GM18868 (cell line): Measurements from ENCODE around the gene PDCD5.
"Not testable (repeated sequence)": the region's sequence is repeated elsewhere in the genome, so short reads cannot be mapped to it uniquely, and the experiment has no call there.

Experiments used
- ATAC-seq: cut with Tn5 transposase; IDR thresholded peaks from one replicate; pipeline ENCODE4 v1.9.1; 2021; ENCODE audit warnings: mild to moderate bottlenecking, moderate library complexity; ENCODE audit not compliant: unreplicated experiment

Gene PDCD5

DNA sequence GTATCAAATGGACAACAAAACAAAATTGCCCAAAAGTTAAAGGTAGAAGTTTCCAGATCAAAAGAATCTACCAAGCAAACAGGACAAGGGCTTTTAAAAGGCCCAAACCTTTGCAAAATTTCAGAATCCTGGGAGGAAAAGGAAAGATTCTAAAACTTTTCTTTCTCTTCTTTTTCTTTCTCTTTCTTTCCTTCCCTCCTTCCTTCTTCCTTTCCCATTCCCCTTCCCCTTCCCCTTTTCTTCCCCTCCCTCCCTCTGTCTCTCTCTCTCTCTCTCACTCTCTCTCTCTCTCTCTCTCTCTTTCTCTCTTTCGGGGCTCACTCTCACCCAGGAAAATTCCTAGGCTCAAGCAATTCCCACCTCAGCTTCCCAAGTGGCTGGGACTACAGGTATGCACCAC, 4.2 kb upstream of the PDCD5 start:
- no peak for ATAC-seq

DNA sequence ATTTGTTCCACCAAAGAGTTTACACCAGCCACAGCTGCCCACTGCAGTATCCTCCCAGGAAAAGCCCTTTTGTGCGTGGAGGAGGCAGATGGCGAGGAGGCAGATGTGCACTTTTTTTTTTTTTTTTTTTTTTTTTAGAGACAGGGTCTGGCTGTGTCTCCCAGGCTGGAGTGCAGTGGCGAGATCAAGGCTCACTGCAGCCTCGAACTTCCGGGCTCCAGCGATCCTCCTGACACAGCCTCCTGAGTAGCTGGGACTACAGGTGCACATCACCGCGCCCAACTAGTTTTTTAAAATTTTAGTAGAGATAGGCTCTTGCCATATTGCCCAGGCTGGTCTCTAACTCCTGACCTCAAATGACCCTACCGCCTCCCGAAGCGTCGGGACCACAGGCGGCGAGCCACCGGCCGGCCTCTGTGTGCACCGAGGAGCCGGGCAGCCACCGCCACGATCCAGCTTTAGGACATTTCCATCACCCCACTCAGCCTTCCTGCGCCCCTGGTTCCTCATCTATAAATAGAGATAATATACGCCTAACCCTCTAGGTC, 563 bp upstream of the PDCD5 start:
- ATAC-seq = peak; percentile 22

DNA sequence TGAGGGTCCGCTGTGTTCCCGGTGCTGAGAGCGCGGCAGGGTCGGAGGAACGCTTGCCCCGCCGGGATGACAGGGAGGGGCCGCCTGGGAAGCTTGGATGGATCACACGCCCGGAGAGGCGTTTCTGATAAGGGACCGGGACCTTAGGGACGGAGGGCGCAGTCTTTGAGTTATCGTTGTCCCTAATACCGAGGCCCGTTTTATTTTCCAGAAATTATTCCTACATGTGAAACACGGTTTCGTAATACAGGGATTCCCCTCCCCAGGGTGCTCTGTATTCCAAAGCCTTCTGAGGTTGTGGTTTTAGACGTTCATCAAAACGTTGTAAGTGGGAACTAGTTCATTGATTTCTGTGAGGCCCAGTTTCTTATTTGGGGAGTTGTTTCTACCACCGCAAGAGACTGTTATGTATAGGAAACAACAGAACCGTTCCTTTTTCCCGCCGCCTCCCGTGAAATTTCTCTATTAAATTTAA, 752 bp downstream of the PDCD5 start:
- ATAC-seq = no peak

DNA sequence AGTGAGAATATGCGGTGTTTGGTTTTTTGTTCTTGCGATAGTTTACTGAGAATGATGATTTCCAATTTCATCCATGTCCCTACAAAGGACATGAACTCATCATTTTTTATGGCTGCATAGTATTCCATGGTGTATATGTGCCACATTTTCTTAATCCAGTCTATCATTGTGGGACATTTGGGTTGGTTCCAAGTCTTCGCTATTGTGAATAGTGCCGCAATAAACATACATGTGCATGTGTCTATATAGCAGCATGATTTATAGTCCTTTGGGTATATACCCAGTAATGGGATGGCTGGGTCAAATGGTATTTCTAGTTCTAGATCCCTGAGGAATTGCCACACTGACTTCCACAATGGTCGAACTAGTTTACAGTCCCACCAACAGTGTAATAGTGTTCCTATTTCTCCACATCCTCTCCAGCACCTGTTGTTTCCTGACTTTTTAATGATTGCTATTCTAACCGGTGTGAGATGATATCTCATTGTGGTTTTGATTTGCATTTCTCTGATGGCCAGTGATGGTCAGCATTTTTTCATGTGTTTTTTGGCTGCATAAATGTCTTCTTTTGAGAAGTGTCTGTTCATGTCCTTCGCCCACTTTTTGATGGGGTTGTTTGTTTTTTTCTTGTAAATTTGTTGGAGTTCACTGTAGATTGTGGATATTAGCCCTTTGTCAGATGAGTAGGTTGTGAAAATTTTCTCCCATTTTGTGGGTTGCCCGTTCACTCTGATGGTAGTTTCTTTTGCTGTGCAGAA, 6.9 kb downstream of the PDCD5 start:
- not testable (repeated sequence) for ATAC-seq

DNA sequence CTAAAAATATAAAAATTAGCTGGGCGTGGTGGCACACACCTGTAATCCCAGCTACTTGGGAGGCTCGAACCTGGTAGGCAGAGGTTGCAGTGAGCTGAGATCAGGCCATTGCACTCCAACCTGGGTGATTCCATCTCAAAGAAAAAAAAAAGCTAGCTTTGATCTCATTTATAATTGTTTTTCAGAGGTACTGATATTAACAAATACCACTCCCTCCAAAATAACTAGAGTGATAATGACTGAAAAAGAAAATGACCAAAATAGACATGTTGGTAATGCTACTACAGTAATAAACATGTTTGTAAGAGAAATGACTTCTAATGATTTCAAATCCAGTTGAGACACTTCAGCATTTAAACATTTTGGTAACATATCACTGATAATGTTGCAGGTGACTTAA, 13.0 kb downstream of the PDCD5 start:
- no peak for ATAC-seq

DNA sequence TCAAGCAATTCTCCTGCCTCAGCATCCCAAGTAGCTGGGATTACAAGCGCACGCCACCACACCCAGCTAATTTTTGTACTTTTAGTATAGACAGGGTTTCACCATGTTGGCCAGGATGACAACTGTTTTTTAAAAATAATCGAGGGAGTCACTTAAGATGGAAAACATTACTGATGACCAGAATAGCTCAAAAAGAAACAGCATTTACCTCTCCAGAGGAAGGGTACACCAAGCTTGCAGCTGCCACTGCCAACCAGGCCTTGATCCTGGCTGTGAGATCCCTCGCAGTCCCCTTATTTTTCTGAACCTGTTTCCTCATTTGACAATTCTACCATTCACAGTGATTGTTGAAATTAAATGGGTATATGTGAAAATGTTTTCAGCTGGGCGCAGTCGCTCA, 14.5 kb downstream of the PDCD5 start:
- ATAC-seq = no peak

DNA sequence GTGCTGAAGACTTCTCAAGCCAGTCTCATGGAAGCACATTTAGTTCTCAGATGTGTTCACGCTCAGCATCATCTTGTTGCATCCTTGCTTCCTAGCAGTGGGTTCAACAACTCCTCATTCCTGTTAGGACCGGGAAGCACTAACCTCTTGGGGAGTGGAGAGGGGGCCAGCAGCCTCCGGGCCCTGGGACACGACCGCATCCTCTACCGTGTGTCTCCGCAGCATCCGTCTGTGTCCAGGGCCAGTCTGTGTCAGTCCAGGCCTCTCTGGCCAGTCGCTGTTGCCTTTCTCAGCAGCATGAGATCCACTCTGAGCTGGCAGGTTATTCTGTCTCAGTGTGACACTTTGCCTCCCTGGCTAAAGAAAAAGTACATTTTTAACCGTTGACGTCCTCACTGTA, 17.0 kb downstream of the PDCD5 start:
- ATAC-seq = no peak

DNA sequence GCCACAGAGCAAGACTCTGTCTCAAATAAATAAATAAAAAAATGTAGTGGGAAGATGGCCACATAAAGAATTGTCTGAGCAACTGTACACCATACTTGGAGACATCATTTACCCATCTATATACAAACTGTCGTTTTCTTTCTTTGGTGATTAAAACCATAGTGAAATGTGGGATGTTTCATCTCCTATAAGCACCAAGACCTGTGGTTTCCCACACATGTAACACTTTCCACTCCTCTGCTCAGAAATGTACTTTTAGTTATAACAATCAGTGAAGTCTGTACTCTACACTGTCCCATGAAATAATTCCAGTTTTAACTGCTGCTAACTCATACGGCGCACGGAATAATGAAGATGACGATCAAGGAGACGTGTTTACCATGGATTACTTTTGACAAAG, 18.3 kb downstream of the PDCD5 start:
- ATAC-seq = no peak

DNA sequence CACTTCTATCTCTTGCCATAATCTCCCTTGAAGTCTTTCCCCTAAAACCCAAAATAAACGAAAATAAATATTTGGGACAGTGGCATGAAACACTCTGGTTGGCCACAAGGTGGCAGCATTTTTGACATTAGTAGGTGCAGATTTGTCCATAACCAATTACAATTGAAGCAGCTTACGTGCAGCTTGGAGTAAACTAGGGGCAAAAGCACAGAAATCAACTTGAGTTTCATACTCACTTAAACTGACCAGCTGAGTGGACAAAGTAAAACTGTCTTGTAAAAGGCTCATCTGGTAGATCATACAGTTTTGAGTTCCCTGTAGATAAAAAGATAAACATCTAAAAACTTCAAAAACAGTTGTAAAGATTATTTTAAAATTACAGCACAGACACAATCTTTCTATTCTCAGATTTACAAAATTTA, 18.8 kb downstream of the PDCD5 start:
- ATAC-seq = no peak

DNA sequence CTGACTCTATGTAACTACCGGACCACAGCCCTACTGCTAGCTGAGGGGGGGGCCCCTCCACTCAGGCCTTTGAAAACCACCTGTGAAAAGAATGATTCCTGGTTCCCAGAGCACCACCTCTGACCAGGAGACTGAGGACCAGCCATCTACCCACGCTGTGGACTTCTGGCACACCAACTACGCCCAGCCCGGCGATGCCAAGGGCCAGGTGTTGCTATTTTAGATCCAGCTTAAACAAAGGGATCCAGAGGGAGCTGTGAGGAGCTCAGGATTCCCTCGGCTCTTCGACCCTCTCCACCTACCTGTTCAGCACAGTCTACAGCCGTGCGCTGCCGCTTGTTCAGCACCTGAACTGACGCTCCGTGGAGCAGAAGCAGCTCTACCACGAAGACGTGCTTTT, 23.0 kb downstream of the PDCD5 start:
- ATAC-seq = no peak

DNA sequence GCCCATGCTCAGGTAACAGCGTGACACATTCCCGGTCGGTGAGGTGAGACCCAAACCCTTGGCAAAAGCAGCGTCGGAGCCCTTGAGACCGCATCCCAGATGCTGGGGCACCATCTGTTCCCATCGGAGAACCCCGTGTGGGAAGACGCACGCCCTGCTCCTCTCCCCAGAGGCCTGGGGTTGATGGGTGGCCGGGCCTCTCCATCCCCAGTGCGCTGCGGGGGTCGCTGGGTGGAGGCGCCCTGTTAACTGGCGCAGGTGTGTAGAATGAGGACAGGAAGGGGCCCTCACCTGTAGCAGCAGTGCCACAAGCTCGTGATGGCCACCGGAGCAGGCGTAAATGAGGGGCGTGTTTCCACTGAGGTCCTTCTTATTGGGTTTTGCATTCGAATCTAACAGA, 24.6 kb downstream of the PDCD5 start:
- ATAC-seq = no peak

DNA sequence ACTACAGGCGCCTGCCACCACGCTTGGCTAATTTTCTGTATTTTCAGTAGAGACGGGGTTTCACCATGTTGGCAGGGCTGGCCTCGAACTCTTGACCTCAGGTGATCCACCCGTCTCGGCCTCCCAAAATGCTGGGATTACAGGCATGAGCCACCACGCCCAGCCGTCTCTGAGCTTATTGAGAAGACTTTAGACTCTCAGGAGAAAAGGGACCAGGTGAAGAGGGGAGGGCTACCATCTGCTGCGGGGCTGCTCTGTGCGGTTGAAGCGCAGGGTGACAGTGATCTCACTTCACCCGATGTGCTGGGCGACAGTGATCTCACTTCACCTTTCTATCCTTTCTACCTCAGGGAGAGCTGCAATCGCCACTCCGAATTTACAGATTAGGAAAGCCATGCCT, 25.3 kb downstream of the PDCD5 start:
- no peak for ATAC-seq

DNA sequence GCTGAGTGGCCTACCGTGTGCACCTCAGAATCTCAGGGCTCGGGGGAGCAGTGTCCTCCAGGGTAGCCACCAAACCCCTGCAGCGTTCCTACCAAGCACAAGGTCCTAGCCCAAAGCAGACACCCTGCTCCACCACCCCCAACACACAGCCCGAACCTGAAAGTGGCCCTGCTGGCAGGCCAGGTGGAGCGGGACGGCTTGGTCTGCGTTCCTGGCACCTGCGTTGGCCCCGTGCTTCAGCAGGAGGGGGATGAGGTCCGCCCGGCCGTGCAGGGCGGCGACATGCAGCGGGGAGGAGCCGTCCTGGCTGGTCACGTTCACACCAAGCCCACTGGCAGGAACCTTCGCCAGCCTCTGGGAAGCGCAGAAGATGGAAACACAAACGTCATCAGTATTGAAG, 26.5 kb downstream of the PDCD5 start:
- no peak for ATAC-seq

DNA sequence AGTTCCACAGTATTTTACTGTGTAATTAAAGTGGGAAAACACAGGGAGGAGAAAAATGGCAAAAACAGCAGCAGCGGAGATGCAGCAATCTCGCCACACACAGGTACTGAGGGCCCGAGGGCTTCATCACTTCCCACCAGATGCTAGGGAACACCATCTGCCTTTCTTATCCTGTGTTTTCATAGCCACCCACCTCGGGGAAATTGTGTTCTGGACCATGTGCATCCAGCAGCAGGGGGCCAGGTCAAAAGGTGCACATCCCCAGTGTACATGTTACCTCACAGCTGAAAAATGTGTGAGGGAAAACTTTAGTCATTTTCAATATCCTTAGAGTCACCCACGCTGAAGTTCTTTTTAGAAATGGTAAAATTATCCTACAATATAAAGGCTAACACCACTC, 30.2 kb downstream of the PDCD5 start:
- no peak for ATAC-seq

DNA sequence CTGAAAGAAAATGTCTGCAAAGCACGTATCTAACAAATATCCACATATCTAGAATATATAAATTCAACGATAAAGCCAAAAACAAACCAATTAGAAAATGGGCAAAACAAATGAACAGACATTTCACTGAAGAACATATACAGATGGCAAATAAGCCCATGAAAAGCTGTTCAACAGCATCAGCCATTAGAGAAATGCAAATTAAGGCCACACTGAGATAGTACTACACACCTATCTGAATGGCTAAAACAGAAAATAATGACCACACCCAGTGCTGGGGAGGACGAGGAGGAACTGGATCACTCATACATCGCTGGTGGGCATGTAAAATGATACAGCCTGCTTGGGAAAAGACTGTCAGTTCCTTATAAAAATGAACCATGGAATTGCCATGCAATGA, 32.0 kb downstream of the PDCD5 start:
- no peak for ATAC-seq

DNA sequence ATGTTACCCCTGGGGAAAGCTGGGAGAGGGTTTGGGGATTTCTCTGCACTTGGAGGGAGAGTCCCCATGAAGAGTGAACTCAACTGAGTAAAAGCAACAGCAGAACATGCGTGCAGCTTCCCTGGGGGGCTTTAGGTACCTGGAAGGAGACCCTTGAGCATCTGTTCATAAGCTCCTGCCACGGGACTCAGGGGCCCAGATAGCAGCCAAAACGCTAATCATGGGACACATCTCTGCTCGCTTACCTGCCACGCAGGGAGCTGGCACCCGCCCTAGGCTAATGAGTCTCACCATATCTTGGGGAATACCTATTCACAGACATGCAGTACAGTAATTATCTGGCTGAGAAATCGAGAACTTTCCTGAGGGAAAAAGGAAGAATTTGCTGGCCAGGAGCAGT, 33.9 kb downstream of the PDCD5 start:
- ATAC-seq = no peak

DNA sequence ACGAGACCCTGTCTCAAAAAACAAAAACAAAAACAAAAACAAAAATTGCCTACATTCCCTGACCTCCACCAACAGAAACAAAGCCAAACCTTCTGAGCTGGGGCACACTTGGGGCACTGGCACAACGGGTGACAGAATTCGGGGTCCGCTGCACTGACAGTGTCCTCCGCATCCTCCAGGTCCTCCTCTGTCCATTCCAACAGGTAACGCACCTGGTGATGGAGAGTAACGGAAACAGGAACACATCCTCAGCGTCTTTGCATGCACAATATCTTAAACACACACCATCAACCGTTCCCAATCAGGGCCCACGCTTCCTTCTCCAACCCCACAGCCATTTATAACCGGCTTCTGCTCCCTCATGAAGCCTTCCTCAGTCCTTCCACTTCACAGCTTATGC, 34.6 kb downstream of the PDCD5 start:
- ATAC-seq = no peak

DNA sequence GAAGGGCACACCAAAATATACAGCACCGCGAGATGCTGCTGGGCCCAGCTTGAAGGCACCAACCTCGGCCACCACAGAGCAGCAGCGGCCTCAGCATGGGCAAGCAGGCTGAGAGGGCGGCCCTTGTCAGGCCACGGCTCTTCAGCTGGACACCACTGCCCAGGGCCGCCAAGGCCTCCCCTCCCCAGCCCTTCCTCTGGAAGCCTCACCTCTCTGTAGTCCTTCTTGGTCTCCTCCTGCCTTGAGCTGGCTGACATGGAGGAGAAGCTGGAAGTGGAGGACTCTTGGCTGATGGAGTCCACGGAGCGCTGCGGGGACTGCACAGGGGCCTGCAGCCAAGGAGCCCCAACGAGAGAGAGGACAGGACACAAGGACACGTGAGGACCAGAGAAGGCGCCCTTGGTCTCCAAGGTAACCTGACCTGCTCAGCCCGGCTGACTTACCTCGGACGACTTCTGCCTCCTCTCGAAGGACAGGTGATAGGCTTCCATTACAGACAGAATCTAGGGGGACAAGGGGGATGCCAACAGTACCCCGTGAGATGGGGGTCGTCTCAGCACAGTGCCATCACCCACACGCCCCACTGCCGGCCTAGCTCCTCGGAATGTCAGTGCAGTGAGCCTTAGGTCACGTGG, 38.2 kb downstream of the PDCD5 start:
- no peak for ATAC-seq

DNA sequence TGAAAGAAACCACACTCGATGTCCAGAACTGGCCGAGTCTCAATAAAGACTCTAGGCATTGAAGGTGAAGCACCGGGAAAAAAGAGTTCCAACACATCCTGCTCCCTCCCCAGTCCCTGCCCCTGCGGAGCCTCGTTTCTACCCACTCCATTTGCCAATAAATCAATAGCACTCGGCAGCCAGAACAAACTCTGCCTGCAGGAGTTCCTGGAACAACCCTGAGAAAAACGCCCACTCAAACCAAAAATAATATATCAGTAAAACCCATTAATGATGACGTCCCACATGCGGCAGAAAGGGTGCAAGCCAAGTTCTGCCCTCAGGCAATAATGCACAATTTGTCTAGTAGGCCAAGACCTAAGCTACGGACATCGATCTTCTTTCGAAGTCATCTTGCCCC, 41.0 kb downstream of the PDCD5 start:
- no peak for ATAC-seq

DNA sequence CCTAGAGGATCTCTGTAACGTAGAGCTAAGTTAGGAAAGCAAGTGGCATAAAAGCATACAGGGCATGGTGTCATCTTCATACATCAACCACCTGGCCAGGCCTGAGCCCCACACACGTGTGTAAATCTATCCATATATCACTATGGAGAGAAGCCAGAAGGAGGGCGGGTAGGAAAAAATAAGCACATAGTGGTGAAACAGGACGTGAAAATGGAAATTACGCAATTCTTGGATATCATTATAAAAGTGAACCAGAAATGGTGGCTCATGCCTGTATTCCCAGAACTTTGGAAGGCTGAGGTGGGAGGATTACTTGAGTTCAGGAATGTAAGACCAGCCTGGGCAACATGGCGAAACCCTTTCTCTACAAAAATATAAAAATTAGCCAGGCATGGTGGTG, 43.4 kb downstream of the PDCD5 start:
- no peak for ATAC-seq

DNA sequence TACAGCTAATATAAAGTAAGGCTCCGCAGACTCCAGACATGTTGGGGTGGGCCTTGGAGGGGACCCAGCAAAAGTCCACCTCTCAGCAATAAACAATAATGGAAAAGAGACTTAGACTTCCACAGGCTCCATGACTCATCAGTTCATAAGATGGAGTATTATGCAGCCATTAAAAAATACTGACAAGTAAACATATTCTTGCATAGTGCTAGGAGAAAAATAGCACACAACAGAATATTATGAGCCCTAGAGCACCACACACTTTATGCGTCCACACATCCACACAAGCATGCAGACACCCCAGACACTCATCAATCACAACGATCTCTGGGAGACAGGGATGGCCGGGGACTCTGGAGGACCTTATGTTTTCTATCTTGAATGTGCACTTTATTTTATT, 46.0 kb downstream of the PDCD5 start:
- no peak for ATAC-seq

DNA sequence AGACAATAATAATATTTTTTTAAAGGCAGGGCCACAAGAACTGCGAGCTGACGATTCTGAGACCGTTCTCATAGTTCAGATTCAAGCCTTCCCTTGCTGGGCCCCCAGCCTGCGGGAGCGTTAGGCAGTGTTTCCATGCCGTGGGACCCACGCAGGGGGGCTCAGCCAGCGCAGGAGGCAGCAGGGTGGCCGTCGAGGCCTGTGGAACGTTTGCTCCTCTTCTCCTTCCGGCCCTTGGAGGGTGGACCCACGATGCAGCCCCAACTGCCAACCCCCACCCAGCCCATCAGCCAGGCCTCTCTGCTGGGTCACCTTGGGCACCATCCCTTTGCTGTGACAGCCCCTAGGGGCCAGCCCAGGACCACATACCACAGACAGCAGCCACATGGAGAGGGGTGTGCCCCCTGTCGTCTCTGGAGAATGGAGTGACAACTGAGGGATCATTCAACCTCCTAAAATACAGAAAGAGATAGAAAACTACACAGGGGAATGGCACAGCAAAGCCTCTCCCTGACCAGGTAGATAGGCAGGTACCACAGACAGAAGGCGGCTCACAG, 46.8 kb downstream of the PDCD5 start:
- ATAC-seq = no peak
